ENCODE results near the gene FKBP6.

GRCh38 chr7:73304071-73304470 lies 23.9 kb upstream of the FKBP6 start:
- TF ChIP-seq POLR2A (IDR thresholded peaks at IDR 0.05) (no peak), CTCF (IDR thresholded peaks at IDR 0.05) (no peak)
